GDM1 (cell line): ENCODE measurements around the gene RBPJ.
"Not testable (repeated sequence)": the region's sequence is repeated elsewhere in the genome, so short reads cannot be mapped to it uniquely, and the experiment has no call there.

Experiments
- DNase-seq: peaks from one replicate; lab custom pipeline; 2025; lab: John Stamatoyannopoulos, UW

RBPJ gene

GRCh38 chr4:26375551-26375950 lies 54.7 kb downstream of the RBPJ start:
- DNase-seq = no peak

GRCh38 chr4:26377328-26378311 lies 56.8 kb downstream of the RBPJ start:
- DNase-seq = no peak

- no peak for DNase-seq
Observed at GRCh38 chr4:26379837-26380236, 59.0 kb downstream of the RBPJ start.

GRCh38 chr4:26380740-26381139 lies 59.9 kb downstream of the RBPJ start:
- DNase-seq = no peak

GRCh38 chr4:26384380-26385057 lies 63.7 kb downstream of the RBPJ start:
- DNase-seq = no peak

GRCh38 chr4:26385690-26386089 lies 64.9 kb downstream of the RBPJ start:
- DNase-seq = no peak

GRCh38 chr4:26386386-26386785 lies 65.6 kb downstream of the RBPJ start:
- no peak for DNase-seq

- DNase-seq = no peak
Observed at GRCh38 chr4:26388671-26389070, 67.9 kb downstream of the RBPJ start.

- DNase-seq = no peak
Observed at GRCh38 chr4:26397086-26397485, 76.3 kb downstream of the RBPJ start.

GRCh38 chr4:26400132-26400531 lies 79.3 kb downstream of the RBPJ start:
- DNase-seq = no peak

GRCh38 chr4:26402017-26402416 lies 81.2 kb downstream of the RBPJ start:
- not testable (repeated sequence) for DNase-seq

- DNase-seq = no peak
Observed at GRCh38 chr4:26402458-26402857, 81.6 kb downstream of the RBPJ start.

- no peak for DNase-seq
Observed at GRCh38 chr4:26404743-26405206, 84.0 kb downstream of the RBPJ start.

GRCh38 chr4:26406346-26406975 lies 85.6 kb downstream of the RBPJ start:
- DNase-seq = peak; percentile 16

- no peak for DNase-seq
Observed at GRCh38 chr4:26407476-26407875, 86.7 kb downstream of the RBPJ start.

- DNase-seq = peak; percentile 36
Observed at GRCh38 chr4:26410385-26411293, 89.8 kb downstream of the RBPJ start.

GRCh38 chr4:26412381-26413372 lies 91.9 kb downstream of the RBPJ start:
- DNase-seq = no peak

GRCh38 chr4:26413582-26413981 lies 92.8 kb downstream of the RBPJ start:
- DNase-seq = no peak

GRCh38 chr4:26418107-26418506 lies 97.3 kb downstream of the RBPJ start:
- DNase-seq = no peak

- DNase-seq = no peak
Observed at GRCh38 chr4:26418850-26419249, 98.0 kb downstream of the RBPJ start.
